SK-MEL-5 (cell line): ENCODE results near the gene PRKAR2A. TPM values are rescaled to one million over a fixed set of nuclear protein-coding genes. Genes with fewer than 3 reads are reported as not detected.
"Not testable (repeated sequence)": the region's sequence is repeated elsewhere in the genome, so short reads cannot be mapped to it uniquely, and the experiment has no call there.

Experiments used
- DNase-seq: peaks from one replicate; pipeline ENCODE4 v3.0.0-alpha.2; 2016; ENCODE audit warnings: low read depth, low spot score
- in situ Hi-C: cut with HindIII; loops from 2 replicates; pipeline ENCODE4 v1.10.0; 2016; ENCODE audit warnings: low sequenced_read_pairs, high pct_unique_total_duplicates, low pct_unique_long_range_greater_than_20kb
- total RNA-seq: library from RNA; depleted of rRNA; stranded (reverse); fragments of >200 nt; shearing (Covaris generic); gene quantifications from 2 replicates; pipeline ENCODE4 v1.2.3, GENCODE V29; 2014

The PRKAR2A gene
- total RNA-seq, 1 experiment from 2014 or later, result 35.1 TPM

DNA sequence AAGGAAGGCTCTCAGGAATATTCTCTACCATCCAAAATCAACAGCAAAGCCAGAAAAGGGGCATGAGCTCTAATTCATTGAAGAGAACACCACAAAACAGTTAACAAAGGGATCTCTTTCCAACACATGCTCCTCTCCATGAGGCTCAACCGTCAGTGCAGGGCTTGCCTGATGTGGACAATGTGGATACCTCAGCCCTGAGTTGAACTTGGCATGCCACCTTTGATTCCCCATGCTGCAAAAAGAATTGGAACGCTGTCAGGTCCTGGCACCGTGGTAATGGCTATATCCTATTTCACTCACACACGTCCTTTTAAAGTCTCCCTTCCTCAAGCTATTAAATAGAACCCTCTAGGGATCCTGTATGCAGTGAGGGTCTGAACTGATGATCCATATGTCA lies 100.0 kb downstream of the PRKAR2A start:
- in situ Hi-C loops, result no loop called here
- peak; percentile 64 for DNase-seq

DNA sequence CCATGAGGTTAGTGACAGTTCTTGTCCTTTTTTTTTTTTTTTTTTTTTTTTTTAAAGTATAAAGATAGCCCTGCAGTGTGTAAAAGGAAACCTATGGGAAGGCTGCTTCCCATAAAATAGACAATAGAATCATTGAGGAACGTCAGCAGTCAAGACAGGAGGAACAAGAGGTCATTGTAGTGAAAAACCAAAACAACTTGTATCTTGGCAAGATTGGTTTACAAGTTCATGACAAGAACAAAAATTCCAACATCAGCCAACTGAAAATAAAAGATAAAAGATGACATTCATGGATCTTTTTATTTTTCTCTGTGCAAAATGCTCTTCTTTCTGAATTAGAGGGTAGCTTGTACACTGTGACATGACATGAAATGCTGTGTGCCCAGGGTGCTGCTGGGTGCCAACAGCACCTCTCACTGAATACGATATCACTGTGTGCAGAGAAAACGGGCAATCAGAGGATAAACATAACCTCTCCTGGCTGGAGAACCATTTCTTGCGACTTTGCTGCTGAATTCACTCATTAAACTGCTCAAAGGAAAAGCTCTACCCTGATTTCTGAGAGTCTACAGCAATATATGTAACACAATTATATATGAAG lies 100.6 kb downstream of the PRKAR2A start:
- peak; percentile 97 for DNase-seq
- in situ Hi-C loops, result no loop called here

DNA sequence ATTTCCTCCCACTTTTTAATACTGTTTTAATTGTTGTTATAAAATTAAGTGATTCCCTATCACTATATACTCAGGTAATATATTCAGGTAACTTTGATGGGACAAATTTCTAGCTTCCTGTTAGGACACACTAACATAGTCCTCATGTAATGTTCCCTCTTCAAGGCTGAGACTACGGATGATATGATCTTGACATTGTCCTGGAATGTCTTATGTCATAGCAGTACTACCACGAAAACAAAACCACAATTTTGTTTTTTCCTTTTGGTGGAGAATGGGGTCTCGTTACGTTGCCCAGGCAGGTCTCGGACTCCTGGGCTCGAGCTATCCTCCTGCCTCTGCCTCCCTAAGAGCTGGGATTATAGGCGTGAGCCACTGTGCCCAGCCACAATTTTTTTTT lies 103.9 kb downstream of the PRKAR2A start:
- in situ Hi-C loops, result no loop called here
- no peak for DNase-seq

DNA sequence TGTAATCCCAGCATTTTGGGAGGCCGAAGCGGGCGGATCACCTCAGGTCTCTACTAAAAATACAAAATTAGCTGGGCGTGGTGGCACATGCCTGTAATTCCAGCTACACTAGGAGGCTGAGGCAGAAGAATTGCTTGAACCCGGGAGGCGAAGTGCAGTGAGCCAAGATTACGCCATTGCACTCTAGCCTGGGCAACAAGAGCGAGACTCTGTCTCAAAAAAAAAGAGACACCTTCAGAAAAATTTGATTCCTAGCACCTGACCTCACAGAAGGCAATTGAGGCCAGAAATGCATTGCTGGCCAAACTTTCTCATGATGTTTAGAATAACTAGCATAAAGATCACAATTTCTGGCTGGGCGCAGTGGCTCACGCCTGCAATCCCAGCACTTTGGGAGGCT lies 106.4 kb downstream of the PRKAR2A start:
- DNase-seq, in situ Hi-C loops: not testable (repeated sequence)

DNA sequence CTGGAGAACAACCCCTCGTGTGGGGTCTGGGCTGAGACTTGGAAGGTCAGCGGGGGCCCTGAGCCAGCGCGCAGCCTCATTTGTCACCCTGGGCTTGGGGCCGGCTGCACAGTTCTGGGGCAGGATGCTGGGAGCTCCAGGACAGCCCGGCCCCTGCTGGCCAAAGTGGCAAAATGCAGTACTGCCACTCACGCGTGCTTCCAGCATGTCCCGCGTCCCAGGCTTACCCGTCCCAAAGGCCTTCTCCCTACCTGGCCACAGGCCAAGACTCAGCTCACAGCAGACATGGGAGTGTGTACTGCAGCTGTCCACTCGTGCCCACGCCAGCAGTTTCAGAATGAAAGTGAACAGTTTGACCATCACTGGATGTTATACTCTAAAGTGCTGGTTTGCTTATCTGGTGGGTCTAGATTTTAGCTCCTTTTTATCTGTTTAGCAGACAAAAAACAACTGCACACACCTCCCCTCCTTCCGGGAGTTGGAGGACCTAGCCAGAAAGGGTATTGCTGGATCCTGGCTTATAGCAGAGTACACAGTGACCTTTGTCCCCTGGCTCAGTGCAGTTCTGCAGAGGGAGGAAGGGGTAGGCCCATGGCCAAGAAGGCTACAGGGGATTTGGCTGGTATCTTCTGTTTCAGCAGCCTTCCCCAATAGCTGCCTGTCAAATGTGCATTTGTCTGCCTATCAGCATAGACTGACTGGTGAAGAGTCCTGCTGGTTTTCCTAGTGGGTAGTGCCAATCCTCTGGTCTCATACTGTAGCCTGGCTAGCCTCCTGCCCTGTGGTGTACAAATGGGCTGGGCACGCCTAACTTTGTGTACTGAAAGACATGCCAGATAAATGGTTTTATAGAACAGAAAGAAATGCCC lies 107.5 kb downstream of the PRKAR2A start:
- in situ Hi-C loops, result no loop called here
- peak; percentile 89 for DNase-seq

DNA sequence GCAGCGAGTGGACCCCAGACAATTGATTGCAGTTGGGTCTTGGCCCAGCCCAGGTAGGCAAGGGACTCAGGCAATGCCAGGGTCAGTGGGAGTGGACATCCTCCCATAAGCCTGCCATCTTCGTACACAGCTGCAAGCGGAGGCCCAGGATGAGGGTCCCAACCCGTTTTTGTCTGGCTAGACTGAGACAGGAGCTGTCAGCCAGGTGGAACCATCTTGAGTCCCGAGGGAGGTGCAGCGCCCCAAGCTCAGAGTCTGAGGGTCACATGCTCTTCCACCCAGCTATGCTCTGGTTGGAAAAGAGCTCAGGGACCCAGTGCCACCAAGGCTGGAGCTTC lies 108.1 kb downstream of the PRKAR2A start:
- no peak for DNase-seq
- in situ Hi-C loops, result no loop called here

DNA sequence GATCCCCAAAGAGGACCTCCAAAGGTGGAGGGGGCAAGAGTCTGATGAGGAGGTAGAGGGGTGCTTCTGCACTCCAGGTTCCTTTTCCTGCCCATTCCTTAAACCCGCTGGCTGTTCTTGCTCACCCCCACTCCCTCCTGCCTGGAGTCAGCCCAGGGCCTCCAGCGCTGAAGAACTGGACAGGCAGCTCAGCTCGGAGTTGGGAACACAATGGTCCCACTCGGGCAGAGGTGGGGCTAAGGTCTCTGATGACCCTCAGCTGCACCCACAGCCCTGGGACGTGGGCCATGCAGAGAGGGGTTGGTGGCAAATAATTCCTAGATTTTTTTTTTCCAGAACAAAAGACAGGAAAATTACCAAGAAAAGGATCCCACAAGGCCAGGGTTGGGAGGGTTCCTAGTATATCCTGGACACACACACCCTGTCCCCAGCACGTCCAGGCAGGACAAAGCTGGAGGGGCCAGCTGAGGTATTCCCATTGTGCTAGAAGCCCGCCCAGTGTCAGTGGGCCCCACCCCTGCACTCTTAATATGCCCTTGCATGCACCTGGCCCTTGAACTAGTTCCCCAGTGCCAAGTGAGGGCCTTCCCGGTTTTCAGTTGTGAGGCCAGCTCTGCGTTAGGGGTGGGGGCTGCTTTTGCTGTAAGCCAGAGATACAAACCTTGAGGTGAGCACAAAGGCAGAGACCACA lies 108.6 kb downstream of the PRKAR2A start:
- DNase-seq, result no peak
- in situ Hi-C loops, result no loop called here

DNA sequence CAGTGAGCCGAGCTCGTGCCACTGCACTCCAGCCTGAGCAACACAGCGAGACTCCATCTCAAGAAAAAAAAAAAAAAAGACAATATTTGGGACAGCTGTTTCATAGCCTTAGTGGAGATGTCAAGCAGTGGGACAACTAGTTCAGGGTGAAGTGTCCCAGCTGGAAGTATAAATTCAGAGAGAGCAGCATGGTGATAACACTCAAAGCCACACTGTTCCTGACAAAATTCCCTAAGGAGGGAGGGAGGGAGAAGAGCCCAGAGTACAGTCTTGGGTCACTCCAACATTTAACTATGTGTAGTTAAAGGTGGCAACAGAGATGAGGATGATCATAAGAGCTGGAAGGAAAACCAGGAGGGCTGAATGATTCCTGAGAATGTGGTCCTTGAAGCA lies 109.5 kb downstream of the PRKAR2A start:
- in situ Hi-C loops, result no loop called here
- no peak for DNase-seq

DNA sequence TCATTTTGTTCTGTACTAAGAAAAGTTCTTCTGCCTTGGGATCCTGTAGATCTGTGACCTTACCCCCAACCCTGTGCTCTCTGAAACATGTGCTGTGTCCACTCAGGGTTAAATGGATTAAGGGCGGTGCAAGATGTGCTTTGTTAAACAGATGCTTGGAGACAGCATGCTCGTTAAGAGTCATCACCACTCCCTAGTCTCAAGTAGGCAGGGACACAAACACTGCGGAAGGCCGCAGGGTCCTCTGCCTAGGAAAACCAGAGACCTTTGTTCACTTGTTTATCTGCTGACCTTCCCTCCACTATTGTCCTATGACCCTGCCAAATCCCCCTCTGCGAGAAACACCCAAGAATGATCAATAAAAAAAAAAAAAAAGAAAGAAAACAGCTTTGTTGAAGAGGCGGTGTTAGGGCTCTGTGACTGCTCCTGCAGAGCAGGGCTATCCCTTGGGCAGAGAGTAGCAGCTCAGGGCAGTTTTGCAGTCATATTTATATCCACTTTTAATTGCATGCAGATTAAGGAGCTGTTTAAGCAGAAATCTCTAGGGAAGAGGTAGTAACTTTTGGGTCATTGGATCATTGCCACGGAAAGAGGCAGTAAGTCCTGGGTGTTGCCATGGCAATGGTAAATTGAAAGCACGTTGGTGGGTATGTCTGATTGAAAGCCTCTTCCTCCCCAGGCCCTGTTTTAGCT lies 112.5 kb downstream of the PRKAR2A start:
- in situ Hi-C loops, DNase-seq: not testable (repeated sequence)

DNA sequence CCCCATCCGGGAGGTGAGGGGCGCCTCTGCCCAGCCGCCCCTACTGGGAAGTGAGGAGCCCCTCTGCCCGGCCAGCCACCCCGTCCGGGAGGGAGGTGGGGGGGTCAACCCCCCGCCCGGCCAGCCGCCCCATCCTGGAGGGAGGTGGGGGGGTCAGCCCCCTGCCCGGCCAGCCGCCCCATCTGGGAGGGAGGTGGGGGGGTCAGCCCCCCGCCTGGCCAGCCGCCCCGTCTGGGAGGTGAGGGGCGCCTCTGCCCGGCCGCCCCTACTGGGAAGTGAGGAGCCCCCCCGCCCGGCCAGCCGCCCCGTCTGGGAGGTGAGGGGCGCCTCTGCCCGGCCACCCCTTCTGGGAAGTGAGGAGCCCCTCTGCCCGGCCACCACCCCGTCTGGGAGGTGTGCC lies 113.1 kb downstream of the PRKAR2A start:
- DNase-seq, in situ Hi-C loops: not testable (repeated sequence)

DNA sequence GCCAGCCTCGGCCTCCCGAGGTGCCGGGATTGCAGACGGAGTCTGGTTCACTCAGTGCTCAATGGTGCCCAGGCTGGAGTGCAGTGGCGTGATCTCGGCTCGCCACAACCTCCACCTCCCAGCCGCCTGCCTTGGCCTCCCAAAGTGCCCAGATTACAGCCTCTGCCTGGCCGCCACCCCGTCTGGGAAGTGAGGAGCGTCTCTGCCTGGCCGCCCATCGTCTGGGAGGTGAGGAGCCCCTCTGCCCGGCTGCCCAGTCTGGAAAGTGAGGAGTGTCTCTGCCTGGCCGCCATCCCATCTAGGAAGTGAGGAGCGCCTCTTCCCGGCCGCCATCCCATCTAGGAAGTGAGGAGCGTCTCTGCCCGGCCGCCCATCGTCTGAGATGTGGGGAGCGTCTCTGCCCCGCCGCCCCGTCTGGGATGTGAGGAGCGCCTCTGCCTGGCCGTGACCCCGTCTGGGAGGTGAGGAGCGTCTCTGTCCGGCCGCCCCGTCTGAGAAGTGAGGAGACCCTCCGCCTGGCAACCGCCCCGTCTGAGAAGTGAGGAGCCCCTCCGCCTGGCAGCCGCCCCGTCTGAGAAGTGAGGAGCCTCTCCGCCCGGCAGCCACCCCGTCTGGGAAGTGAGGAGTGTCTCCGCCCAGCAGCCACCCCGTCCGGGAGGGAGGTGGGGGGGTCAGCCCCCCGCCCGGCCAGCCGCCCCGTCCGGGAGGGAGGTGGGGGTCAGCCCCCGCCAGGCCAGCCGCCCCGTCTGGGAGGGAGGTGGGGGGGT lies 113.7 kb downstream of the PRKAR2A start:
- in situ Hi-C loops, DNase-seq: not testable (repeated sequence)

DNA sequence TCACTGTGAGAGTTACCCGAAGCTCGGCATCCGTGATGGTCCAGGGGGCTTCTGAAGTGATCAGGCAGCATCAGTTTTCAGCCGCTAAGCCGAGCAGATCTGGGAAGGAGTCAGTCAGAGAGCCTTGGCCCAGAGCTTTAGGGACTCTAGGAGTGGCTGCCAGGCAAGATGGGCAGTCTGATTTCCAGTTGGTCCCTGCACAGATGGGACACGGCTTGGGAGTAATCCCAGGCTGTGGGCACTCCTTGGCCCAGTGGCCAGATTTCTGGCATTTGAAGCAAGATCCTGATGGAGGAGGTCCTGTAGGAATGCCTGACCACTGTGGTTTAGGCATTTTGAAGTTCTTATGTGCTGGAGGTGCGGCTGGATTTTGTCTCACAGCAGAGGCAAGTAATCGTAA lies 120.2 kb downstream of the PRKAR2A start:
- DNase-seq, result no peak
- in situ Hi-C loops, result no loop called here

DNA sequence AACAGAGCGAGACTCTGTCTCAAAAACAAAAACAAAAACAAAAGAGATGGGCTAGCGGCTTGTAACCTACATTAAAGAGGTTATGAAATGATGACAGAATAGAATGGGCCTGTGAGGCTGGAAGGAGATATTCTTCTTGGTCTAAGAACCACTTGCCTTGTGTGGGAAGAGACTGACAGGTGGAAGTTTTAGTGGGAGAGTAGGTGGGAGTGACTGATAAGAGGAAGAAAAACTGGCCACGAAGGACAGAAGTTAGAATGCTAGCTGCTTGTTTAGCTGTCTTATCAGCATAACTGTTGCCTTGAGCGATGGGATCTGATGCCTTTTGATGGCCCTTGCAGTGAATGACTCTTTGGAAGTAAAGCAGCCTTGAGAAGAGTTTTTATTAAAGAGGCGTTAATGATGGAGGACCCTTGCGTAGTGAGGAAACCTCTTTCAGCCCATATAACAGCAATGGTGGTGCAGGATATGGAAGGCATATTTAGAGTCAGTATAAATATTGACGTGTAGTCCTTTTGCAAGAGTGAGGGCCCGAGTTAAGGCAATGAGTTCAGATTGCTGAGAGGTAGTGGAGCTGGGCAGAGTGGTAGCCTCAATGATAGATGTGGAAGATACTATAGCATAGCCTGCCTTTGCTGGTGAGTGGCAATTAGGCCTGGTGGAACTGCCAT lies 122.4 kb downstream of the PRKAR2A start:
- DNase-seq, in situ Hi-C loops: not testable (repeated sequence)

DNA sequence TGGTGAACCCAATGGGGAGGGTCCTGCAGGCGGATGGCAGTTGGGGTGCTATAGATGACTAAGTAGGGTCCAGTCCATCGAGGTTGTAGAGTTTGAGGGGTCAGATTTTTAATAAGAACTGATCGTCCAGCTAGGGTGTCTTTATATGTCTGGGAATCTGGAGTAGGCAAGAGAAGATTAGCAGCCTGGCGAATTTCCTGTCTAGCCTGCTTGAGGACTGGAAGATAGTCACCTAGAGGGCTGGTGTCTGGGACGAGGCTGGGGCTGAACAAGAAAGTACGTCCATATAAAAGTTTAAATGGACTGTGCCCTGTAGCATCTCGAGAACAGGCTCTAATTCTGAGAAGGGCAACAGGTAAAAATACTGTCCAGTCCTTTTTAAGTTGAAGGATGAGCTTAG lies 123.9 kb downstream of the PRKAR2A start:
- DNase-seq, result no peak
- in situ Hi-C loops, result no loop called here

DNA sequence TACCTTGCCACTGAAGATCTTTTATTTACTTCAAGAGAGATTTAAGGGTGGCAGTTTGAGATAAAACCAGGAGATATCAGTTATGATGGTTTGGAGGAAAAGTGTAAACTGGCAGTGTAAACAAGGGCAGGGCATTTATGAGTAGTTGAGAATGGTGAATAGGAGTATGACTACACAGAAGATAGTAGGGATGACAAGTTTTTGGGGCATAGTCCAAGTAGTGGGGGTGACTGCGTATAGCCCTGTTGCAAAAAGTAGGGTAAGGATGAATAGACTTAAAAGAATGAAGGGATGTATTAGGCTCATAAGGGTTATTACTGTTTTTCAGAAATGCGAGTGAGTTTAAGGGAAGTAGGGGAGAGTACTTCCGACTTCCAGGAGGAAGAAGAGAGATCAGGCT lies 124.4 kb downstream of the PRKAR2A start:
- in situ Hi-C loops, DNase-seq: not testable (repeated sequence)

DNA sequence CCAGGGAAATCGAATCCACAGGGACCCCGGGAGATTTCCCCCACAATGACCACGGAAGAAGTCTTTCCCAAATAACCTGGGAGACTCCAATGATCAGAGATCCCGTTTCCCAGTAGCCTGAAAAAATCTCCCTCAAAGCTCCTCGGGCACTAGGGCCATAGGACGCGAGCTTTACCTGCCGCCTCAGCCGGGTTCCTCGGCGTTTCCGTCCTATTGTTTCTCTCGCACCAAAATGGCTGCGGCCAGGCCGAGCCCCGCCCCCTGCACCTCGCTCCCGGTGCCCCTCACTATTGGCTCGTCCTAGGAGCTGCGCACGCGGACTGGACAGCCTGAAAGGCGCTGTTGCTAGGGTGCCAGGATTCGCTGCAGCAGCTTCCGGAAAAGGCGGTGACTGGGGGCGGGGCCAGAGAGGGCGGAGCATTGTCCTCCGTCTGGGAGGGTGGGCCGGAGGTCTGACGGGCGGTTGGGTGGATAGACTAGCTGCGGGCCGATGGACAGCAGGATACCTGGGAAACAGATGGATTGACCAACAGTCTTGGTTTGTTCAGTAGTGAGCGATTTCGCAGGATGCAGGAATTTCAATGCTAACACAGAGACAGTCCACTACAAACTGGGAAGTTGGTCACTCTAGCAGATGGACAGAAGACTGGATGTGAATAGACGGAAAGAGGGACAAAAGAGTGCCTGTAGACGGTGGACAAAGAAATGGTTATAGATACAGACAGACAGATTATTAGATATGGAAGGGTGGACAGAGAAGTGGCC lies 130.5 kb downstream of the PRKAR2A start, which contains the start of gene IP6K2:
IP6K2 (minus strand) TSS at position 240 of the 765 bp plus-strand sequence. CDS start 21,930 bp downstream, outside the sequence.
- in situ Hi-C loops, result no loop called here
- DNase-seq, result peak; percentile 98
